Measurements from ENCODE around the gene LAMA3. TPM values are rescaled to one million over a fixed set of nuclear protein-coding genes. Genes with fewer than 3 reads are reported as not detected.

LAMA3 gene
- total RNA-seq, 1 donor from 2014 or later: 69.8 TPM

DNA sequence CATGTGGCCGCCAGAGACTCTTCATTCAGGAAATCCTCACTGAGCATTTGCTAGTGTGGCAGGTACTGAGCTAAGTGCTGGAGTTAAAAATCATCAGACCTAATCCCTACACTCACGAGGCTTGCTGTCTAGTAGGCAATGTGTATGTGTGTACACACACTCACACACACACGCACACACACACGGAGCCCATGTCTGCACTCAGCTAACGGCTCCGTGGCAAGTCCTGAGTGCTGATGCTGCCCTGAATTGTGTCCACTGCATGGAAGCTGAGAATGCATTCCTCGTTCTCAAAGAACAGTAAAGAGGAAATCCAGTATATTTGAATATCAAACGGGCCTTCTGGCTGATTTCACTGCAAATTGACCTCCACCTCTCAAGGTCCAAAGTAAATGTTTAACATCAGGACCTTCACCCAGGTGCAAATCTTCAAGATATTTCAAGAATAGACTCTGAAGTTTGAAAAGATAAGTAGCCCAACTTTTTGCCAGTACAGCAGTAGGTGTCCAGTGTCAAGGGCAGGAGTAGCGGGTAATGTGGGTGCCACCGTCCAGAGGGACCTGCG is 189.2 kb downstream of the LAMA3 start:
- no peak for DNase-seq (ENCODE audit: low read depth)
- TF ChIP-seq, protein P1, sequence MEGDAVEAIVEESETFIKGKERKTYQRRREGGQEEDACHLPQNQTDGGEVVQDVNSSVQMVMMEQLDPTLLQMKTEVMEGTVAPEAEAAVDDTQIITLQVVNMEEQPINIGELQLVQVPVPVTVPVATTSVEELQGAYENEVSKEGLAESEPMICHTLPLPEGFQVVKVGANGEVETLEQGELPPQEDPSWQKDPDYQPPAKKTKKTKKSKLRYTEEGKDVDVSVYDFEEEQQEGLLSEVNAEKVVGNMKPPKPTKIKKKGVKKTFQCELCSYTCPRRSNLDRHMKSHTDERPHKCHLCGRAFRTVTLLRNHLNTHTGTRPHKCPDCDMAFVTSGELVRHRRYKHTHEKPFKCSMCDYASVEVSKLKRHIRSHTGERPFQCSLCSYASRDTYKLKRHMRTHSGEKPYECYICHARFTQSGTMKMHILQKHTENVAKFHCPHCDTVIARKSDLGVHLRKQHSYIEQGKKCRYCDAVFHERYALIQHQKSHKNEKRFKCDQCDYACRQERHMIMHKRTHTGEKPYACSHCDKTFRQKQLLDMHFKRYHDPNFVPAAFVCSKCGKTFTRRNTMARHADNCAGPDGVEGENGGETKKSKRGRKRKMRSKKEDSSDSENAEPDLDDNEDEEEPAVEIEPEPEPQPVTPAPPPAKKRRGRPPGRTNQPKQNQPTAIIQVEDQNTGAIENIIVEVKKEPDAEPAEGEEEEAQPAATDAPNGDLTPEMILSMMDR (conservative IDR thresholded peaks at IDR 0.05; ENCODE audit: low read depth, low read length): no peak
- no peak overlapping the region for H3K4me3 ChIP-seq (ENCODE audit: low read depth, low read length)

DNA sequence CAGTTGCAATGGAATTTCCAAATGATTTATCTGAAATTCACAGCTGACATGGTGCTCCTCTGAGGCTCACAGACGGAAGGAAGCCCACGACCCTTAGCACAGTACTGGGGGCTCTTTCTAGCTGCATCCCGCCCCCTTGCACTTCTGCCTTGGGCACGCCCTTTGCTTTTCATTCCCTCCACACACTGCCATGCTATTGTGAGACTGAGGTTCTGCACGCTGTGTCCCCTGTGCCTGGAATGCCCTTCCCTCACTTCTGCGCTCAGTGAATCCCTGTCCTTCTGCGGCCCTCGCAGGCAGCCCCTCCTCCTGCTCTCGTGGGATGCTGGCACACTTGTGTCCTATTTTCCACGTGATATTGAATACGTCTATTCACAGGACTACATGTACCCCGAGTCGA is 189.9 kb downstream of the LAMA3 start:
- TF ChIP-seq, protein P1 (conservative IDR thresholded peaks at IDR 0.05; ENCODE audit: low read depth, low read length): no peak
- no peak for DNase-seq (ENCODE audit: low read depth)
- H3K4me3 ChIP-seq (ENCODE audit: low read depth, low read length): no peak overlapping the region

DNA sequence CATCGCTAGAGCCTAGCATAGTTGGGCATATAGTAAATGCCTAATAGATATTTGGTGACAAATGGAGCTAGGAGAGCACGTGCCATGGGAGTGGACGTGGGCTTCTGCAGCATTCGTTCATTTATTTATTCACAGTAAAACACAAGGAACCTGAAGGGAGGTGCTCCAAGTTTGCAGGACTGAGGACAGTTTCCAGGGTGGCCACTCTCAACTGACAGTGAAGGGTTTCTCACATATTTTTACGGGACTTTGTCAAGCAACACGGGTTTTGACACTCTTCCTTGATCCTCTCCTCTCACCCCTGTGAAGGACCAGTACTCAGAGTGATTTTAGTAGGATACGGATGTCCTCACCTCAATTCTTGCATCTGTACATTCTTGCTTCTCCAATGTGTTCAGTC is 190.3 kb downstream of the LAMA3 start:
- TF ChIP-seq, protein P1 (conservative IDR thresholded peaks at IDR 0.05; ENCODE audit: low read depth, low read length): no peak
- DNase-seq (ENCODE audit: low read depth): no peak
- no peak overlapping the region for H3K4me3 ChIP-seq (ENCODE audit: low read depth, low read length)

DNA sequence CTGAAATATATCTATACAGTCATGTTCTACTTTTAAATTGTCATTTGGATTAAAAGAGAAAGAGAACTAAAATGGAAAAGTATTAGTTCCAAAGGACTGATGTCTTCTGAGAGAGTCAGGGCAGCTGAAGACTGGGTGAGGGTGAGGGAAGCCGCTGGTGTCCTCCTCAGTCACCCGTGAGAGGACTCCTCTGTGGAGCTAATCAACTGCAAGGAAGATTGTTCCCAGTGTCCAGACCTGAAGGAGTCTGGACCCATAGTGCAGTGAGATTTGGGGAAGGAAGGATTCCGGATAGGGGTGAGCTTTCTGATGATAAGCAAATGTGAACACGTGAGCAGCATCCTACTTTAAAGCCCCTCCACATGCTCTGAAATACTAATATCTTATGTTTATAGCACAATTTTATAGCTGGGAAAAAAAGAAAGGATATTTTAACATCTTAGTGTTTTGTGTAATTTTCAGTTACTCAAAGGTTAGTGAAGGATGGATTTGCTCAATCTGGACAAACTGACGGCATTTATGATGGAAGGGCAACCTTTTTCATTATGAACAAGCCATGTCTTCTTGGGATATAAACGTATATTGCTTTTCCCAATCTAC is 190.8 kb downstream of the LAMA3 start:
- H3K4me3 ChIP-seq (ENCODE audit: low read depth, low read length): no peak overlapping the region
- TF ChIP-seq, protein P1 (conservative IDR thresholded peaks at IDR 0.05; ENCODE audit: low read depth, low read length): no peak
- no peak for DNase-seq (ENCODE audit: low read depth)

DNA sequence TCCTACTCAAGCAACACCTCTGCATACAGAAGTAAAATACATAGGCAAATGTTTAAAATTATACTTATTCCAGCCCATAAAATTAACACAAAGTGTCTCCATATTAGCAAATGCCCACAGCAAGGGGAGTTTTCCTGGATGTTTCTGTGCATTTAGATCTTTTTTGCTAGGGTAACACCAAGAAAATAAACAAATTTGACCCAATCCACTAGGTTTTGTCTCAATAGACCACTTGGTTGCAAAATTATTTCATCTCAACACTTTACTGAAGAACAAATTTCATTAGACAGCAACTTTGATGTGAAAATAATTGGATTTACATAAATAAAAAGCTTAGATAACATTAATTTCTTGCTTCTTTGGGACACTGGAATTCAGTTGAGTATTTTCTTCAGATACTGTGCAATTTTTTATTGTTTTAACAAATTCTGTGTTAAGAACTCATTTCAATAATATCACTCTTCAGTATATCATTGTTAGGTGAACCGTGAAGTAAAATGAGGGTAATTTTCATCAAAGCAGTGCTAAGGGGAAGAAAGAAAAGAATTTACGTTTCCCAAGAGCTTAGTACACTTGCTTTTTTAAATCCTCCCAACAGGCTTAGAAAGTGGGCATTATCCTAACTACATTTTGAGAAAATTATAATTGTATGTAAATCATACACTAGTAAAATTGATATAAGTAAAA is 191.8 kb downstream of the LAMA3 start:
- TF ChIP-seq, protein P1 (conservative IDR thresholded peaks at IDR 0.05; ENCODE audit: low read depth, low read length): no peak
- DNase-seq (ENCODE audit: low read depth): no peak
- no peak overlapping the region for H3K4me3 ChIP-seq (ENCODE audit: low read depth, low read length)

DNA sequence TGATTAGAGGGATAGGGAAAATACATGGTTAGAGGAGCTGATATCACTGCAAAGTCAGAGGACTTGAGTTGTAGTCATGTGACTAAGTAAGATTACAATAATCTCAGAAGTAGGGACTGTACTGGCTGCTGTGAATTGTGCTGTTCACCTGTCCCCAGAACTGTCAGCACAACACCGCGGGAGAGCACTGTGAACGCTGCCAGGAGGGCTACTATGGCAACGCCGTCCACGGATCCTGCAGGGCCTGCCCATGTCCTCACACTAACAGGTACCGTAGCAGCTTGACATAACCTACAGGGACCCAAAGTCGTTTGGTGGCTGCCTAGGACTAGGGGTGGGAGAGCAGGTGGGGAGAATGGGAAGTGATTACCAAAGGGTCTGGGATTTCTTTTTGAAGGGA is 192.5 kb downstream of the LAMA3 start:
- DNase-seq (ENCODE audit: low read depth): no peak
- H3K4me3 ChIP-seq (ENCODE audit: low read depth, low read length): no peak overlapping the region
- TF ChIP-seq, protein P1 (conservative IDR thresholded peaks at IDR 0.05; ENCODE audit: low read depth, low read length): no peak
